A549 (cell line): Measurements from ENCODE around the gene SMYD5.

Experiments used
- BCL3 ChIP-seq: fragments of >200 bp; sonication (Bioruptor Twin); formaldehyde crosslinking; IDR thresholded peaks from 3 replicates; pipeline ENCODE4 v1.6.1; 2016
- CHD2 ChIP-seq: fragments of 150-350 bp; IDR thresholded peaks from 2 replicates; pipeline ENCODE4 v1.6.1; 2014; ENCODE audit warnings: low read length; ENCODE audit not compliant: partially characterized antibody
- CHD4 ChIP-seq: fragments of 200-600 bp; sonication (generic); IDR thresholded peaks from 2 replicates; pipeline ENCODE4 v1.6.1; 2016; ENCODE audit warnings: antibody characterized with exemption, mild to moderate bottlenecking, borderline replicate concordance
- EP300 ChIP-seq, 2 experiments: fragments of >200 bp; sonication (Bioruptor Twin); formaldehyde crosslinking; IDR thresholded peaks; 2 replicates in 1 of 2; 3 replicates in 1 of 2; pipeline ENCODE4 v1.6.1; 2016 to 2017
- FOSL2 ChIP-seq, 2 experiments: fragments of 450-650 bp in 1 of 2; fragments of >200 bp in 1 of 2; sonication (Bioruptor Twin) in 1 of 2; formaldehyde crosslinking; IDR thresholded peaks; 2 replicates each; pipeline versions ENCODE4 v1.5.0 to v1.6.1; 2016 to 2020; ENCODE audit warnings: mild to moderate bottlenecking in 1 of 2, moderate library complexity in 1 of 2
- JUNB ChIP-seq: fragments of >200 bp; sonication (Bioruptor Twin); formaldehyde crosslinking; IDR thresholded peaks from 2 replicates; pipeline ENCODE4 v1.6.1; 2016
- KDM5A ChIP-seq: fragments of 200-600 bp; sonication (generic); IDR thresholded peaks from 2 replicates; pipeline ENCODE4 v1.6.1; 2016; ENCODE audit warnings: antibody characterized with exemption, mild to moderate bottlenecking
- POLR2A ChIP-seq: IDR thresholded peaks from 2 replicates; pipeline ENCODE4 v1.6.1; 2012; ENCODE audit warnings: mild to moderate bottlenecking, low read length
- RAD21 ChIP-seq, 2 experiments: fragments of >200 bp in 1 of 2; sonication (Bioruptor Twin) in 1 of 2; formaldehyde crosslinking in 1 of 2; IDR thresholded peaks in 1 of 2; conservative IDR thresholded peaks in 1 of 2; 2 replicates in 1 of 2; 3 replicates in 1 of 2; pipeline ENCODE4 v1.6.1; 2012 to 2018; ENCODE audit warnings: inconsistent platforms in 1 of 2
- RCOR1 ChIP-seq: fragments of 150-350 bp; IDR thresholded peaks from 2 replicates; pipeline ENCODE4 v1.6.1; 2014; ENCODE audit warnings: antibody characterized with exemption, low read length, low read depth
- SREBF2 ChIP-seq: fragments of 450-650 bp; IDR thresholded peaks from 2 replicates; pipeline ENCODE4 v1.6.1; 2014; ENCODE audit warnings: mild to moderate bottlenecking, moderate library complexity
- TP53 ChIP-seq: fragments of 250-450 bp; sonication (Bioruptor Pico); IDR thresholded peaks from 2 replicates; pipeline ENCODE4 v1.5.0; 2021; ENCODE audit warnings: mild to moderate bottlenecking, moderate library complexity
- TF ChIP-seq, protein P1 (sequence below): fragments of >200 bp; sonication (Bioruptor Twin); formaldehyde crosslinking; IDR thresholded peaks from 3 replicates; pipeline ENCODE4 v1.5.1; 2016
- TF ChIP-seq, protein P2 (sequence below): fragments of 250-450 bp; sonication (Bioruptor Pico); IDR thresholded peaks from 2 replicates; pipeline ENCODE4 v1.5.0; 2021; ENCODE audit warnings: mild to moderate bottlenecking, moderate library complexity, borderline replicate concordance

- no peak for TF ChIP-seq BCL3
- TF ChIP-seq, protein P1, sequence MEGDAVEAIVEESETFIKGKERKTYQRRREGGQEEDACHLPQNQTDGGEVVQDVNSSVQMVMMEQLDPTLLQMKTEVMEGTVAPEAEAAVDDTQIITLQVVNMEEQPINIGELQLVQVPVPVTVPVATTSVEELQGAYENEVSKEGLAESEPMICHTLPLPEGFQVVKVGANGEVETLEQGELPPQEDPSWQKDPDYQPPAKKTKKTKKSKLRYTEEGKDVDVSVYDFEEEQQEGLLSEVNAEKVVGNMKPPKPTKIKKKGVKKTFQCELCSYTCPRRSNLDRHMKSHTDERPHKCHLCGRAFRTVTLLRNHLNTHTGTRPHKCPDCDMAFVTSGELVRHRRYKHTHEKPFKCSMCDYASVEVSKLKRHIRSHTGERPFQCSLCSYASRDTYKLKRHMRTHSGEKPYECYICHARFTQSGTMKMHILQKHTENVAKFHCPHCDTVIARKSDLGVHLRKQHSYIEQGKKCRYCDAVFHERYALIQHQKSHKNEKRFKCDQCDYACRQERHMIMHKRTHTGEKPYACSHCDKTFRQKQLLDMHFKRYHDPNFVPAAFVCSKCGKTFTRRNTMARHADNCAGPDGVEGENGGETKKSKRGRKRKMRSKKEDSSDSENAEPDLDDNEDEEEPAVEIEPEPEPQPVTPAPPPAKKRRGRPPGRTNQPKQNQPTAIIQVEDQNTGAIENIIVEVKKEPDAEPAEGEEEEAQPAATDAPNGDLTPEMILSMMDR: no peak
- TF ChIP-seq, protein P2, sequence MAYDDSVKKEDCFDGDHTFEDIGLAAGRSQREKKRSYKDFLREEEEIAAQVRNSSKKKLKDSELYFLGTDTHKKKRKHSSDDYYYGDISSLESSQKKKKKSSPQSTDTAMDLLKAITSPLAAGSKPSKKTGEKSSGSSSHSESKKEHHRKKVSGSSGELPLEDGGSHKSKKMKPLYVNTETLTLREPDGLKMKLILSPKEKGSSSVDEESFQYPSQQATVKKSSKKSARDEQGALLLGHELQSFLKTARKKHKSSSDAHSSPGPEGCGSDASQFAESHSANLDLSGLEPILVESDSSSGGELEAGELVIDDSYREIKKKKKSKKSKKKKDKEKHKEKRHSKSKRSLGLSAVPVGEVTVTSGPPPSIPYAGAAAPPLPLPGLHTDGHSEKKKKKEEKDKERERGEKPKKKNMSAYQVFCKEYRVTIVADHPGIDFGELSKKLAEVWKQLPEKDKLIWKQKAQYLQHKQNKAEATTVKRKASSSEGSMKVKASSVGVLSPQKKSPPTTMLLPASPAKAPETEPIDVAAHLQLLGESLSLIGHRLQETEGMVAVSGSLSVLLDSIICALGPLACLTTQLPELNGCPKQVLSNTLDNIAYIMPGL (CRISPR knock-in tag): no peak
- TF ChIP-seq POLR2A: no peak
- no peak for TF ChIP-seq RCOR1
- no peak for TF ChIP-seq FOSL2 (IDR thresholded peaks at IDR 0.05)
- TF ChIP-seq FOSL2 (CRISPR knock-in tag; IDR thresholded peaks at IDR 0.05): no peak
- no peak for TF ChIP-seq TP53 (CRISPR knock-in tag)
- TF ChIP-seq SREBF2: no peak
- TF ChIP-seq EP300 (IDR thresholded peaks at IDR 0.05): no peak
- TF ChIP-seq CHD2: no peak
- TF ChIP-seq RAD21 (conservative IDR thresholded peaks at IDR 0.05 in 1 of 2, IDR thresholded peaks at IDR 0.05 in 1 of 2): no peak
- no peak for TF ChIP-seq KDM5A
- no peak for TF ChIP-seq JUNB
- TF ChIP-seq CHD4: no peak
Measured at GRCh38 chr2:73238149-73238548, 24.1 kb downstream of the SMYD5 start.
